PC-3 (cell line): Measurements from ENCODE around the gene XPO5.

Experiments used
- EZH2 ChIP-seq: fragments of 300-600 bp; sonication (generic); IDR thresholded peaks from one replicate; pipeline ENCODE4 v1.6.1; 2017; ENCODE audit warnings: antibody characterized with exemption, mild to moderate bottlenecking, low read length; ENCODE audit not compliant: unreplicated experiment
- TF ChIP-seq, protein P1 (sequence below): fragments of 300-600 bp; sonication (generic); conservative IDR thresholded peaks from 2 replicates; pipeline ENCODE4 v1.5.1; 2017; ENCODE audit warnings: antibody characterized with exemption, low read depth, mild to moderate bottlenecking, low read length

- TF ChIP-seq EZH2: no peak
- TF ChIP-seq, protein P1, sequence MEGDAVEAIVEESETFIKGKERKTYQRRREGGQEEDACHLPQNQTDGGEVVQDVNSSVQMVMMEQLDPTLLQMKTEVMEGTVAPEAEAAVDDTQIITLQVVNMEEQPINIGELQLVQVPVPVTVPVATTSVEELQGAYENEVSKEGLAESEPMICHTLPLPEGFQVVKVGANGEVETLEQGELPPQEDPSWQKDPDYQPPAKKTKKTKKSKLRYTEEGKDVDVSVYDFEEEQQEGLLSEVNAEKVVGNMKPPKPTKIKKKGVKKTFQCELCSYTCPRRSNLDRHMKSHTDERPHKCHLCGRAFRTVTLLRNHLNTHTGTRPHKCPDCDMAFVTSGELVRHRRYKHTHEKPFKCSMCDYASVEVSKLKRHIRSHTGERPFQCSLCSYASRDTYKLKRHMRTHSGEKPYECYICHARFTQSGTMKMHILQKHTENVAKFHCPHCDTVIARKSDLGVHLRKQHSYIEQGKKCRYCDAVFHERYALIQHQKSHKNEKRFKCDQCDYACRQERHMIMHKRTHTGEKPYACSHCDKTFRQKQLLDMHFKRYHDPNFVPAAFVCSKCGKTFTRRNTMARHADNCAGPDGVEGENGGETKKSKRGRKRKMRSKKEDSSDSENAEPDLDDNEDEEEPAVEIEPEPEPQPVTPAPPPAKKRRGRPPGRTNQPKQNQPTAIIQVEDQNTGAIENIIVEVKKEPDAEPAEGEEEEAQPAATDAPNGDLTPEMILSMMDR: no peak
These were observed 94.1 kb downstream of the XPO5 start for GRCh38 chr6:43481591-43482236.
